GM23338 (cell line): Measurements from ENCODE around the gene PPP1CB. TPM values are rescaled to one million over a fixed set of nuclear protein-coding genes. Genes with fewer than 3 reads are reported as not detected.

Source experiments
- ATAC-seq: fragments of 200-7000 bp; cut with Tn5 transposase; 3 replicates; pipeline ENCODE4 v1.9.1; 2020
- DNase-seq: peaks from one replicate; pipeline ENCODE4 v3.0.0-alpha.2; 2015; ENCODE audit warnings: low spot score
- H2AFZ ChIP-seq: fragments of 200-600 bp; sonication (generic); 2 replicates; pipeline ENCODE4 v1.8.0; 2016; ENCODE audit warnings: antibody characterized with exemption, mild to moderate bottlenecking, moderate library complexity
- H3F3A ChIP-seq: fragments of 200-600 bp; sonication (generic); replicated peaks from 2 replicates; pipeline ENCODE4 v1.8.0; 2017; ENCODE audit warnings: antibody characterized with exemption, mixed run types, low read depth
- H3K27ac ChIP-seq: fragments of 200-600 bp; sonication (generic); 2 replicates; pipeline ENCODE4 v1.6.1; 2016; ENCODE audit warnings: low read depth
- H3K27me3 ChIP-seq: fragments of 200-600 bp; sonication (generic); 2 replicates; pipeline ENCODE4 v1.8.0; 2016; ENCODE audit warnings: mild to moderate bottlenecking, mixed run types, moderate library complexity; ENCODE audit not compliant: insufficient read depth
- H3K36me3 ChIP-seq: fragments of 200-600 bp; sonication (generic); 2 replicates; pipeline ENCODE4 v1.8.0; 2016; ENCODE audit warnings: mild to moderate bottlenecking; ENCODE audit not compliant: insufficient read depth
- H3K4me1 ChIP-seq: fragments of 200-600 bp; sonication (generic); 2 replicates; pipeline ENCODE4 v1.8.0; 2016; ENCODE audit warnings: mild to moderate bottlenecking, moderate library complexity; ENCODE audit not compliant: insufficient read depth
- H3K4me2 ChIP-seq: fragments of 200-600 bp; sonication (generic); 2 replicates; pipeline ENCODE4 v1.7.1; 2017; ENCODE audit warnings: mixed run types
- H3K4me3 ChIP-seq: fragments of 200-600 bp; sonication (generic); 2 replicates; pipeline ENCODE4 v1.6.1; 2016; ENCODE audit warnings: mixed run types
- H3K79me2 ChIP-seq: fragments of 200-600 bp; sonication (generic); replicated peaks from 2 replicates; pipeline ENCODE4 v1.8.0; 2017; ENCODE audit warnings: mild to moderate bottlenecking; ENCODE audit not compliant: insufficient read depth
- H3K9me2 ChIP-seq: fragments of 200-600 bp; sonication (generic); 2 replicates; pipeline ENCODE4 v1.8.0; 2017; ENCODE audit not compliant: insufficient read depth
- H4K20me1 ChIP-seq: fragments of 200-600 bp; sonication (generic); replicated peaks from 2 replicates; pipeline ENCODE4 v1.8.0; 2017; ENCODE audit warnings: mild to moderate bottlenecking; ENCODE audit not compliant: insufficient read depth
- H3K27ac Mint-ChIP-seq: 2 replicates; pipeline ENCODE4 v1.8.0; 2020; ENCODE audit warnings: inconsistent platforms, mild to moderate bottlenecking, moderate library complexity, mixed read lengths
- H3K27me3 Mint-ChIP-seq: 3 replicates; pipeline ENCODE4 v1.8.0; 2022; ENCODE audit warnings: low read depth, mild to moderate bottlenecking, moderate library complexity, mixed read lengths, inconsistent platforms; ENCODE audit not compliant: insufficient read depth, poor library complexity
- H3K36me3 Mint-ChIP-seq: 3 replicates; pipeline ENCODE4 v1.8.0; 2021; ENCODE audit warnings: low read depth, mild to moderate bottlenecking, inconsistent platforms, moderate library complexity, mixed read lengths
- H3K4me1 Mint-ChIP-seq: 3 replicates; pipeline ENCODE4 v1.8.0; 2020; ENCODE audit warnings: mild to moderate bottlenecking, inconsistent platforms, mixed read lengths
- H3K4me3 Mint-ChIP-seq: 3 replicates; pipeline ENCODE4 v1.8.0; 2021; ENCODE audit warnings: moderate library complexity, mild to moderate bottlenecking, inconsistent platforms, mixed read lengths
- H3K9me3 Mint-ChIP-seq: 3 replicates; pipeline ENCODE4 v1.8.0; 2020; ENCODE audit warnings: moderate library complexity, mild to moderate bottlenecking, inconsistent platforms, mixed read lengths
- CREB1 ChIP-seq: fragments of 250-450 bp; sonication (Bioruptor Pico); IDR thresholded peaks from 2 replicates; pipeline ENCODE4 v1.5.0; 2020; ENCODE audit warnings: low read depth, mild to moderate bottlenecking, moderate library complexity
- EZH2 ChIP-seq: fragments of 200-600 bp; sonication (generic); IDR thresholded peaks from one replicate; pipeline ENCODE4 v1.8.0; 2017; ENCODE audit warnings: antibody characterized with exemption, mild to moderate bottlenecking, low read depth; ENCODE audit not compliant: unreplicated experiment
- EZH2phosphoT487 ChIP-seq: fragments of 200-600 bp; sonication (generic); IDR thresholded peaks from one replicate; pipeline ENCODE4 v1.8.1; 2018; ENCODE audit warnings: antibody characterized with exemption; ENCODE audit not compliant: unreplicated experiment
- JUNB ChIP-seq: IDR thresholded peaks from one replicate; pipeline ENCODE4 v1.6.1; 2016; ENCODE audit warnings: antibody characterized with exemption; ENCODE audit not compliant: unreplicated experiment
- STAT1 ChIP-seq: IDR thresholded peaks from one replicate; pipeline ENCODE4 v1.6.1; 2016; ENCODE audit warnings: antibody characterized with exemption; ENCODE audit not compliant: unreplicated experiment
- ZNF462 ChIP-seq: fragments of 250-450 bp; sonication (Bioruptor Pico); IDR thresholded peaks from 2 replicates; pipeline ENCODE4 v1.5.0; 2020; ENCODE audit warnings: mild to moderate bottlenecking, moderate library complexity
- polyA plus RNA-seq: library from polyadenylated mRNA; unstranded; fragments of >200 nt; fragmentation: Nextera tagmentation; extraction: Ambion mirVana; gene quantifications from 2 replicates; pipeline ENCODE4 v1.2.1, GENCODE V29; 2016
- total RNA-seq: library from RNA; depleted of rRNA; stranded (reverse); fragments of >200 nt; shearing (Covaris generic); gene quantifications from 2 replicates; pipeline ENCODE4 v1.2.3, GENCODE V29; 2014
- TF ChIP-seq, protein P1 (sequence below), 2 experiments: fragments of 200-600 bp in 1 of 2; sonication (generic) in 1 of 2; conservative IDR thresholded peaks; 2 replicates each; pipeline versions ENCODE4 v1.5.1 to v1.6.1; 2016 to 2017; ENCODE audit warnings: antibody characterized with exemption in 2 of 2, low read depth in 2 of 2, mild to moderate bottlenecking in 2 of 2, moderate library complexity in 1 of 2
- TF ChIP-seq, protein P2 (sequence below): IDR thresholded peaks from 2 replicates; pipeline ENCODE4 v1.6.1; 2016; ENCODE audit warnings: antibody characterized with exemption

PPP1CB gene
- total and polyA plus RNA-seq, 2 experiments from 2014 or later = 103 to 118 TPM

DNA sequence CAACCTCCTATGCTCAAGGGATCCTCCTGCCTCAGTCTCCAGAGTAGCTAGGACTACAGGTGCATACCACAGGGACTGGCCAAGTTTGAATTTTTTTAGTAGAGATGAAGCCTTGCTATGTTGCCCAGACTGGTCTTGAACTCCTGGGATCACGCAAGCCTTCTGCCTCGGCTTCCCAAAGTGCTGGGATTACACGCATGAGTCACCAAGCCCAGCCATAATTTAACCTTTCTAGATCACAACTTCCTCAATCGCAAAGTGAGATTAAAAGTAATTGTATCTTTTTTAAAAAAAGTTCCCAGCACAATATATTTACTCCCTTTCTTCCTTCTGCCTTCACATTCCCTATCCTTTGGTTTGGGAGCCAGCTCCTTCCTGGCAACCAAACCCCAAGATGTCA, 5.8 kb upstream of the PPP1CB start (continued):
- TF ChIP-seq ZNF462 (CRISPR knock-in tag) (no peak), STAT1 (no peak)
- TF ChIP-seq, protein P1, sequence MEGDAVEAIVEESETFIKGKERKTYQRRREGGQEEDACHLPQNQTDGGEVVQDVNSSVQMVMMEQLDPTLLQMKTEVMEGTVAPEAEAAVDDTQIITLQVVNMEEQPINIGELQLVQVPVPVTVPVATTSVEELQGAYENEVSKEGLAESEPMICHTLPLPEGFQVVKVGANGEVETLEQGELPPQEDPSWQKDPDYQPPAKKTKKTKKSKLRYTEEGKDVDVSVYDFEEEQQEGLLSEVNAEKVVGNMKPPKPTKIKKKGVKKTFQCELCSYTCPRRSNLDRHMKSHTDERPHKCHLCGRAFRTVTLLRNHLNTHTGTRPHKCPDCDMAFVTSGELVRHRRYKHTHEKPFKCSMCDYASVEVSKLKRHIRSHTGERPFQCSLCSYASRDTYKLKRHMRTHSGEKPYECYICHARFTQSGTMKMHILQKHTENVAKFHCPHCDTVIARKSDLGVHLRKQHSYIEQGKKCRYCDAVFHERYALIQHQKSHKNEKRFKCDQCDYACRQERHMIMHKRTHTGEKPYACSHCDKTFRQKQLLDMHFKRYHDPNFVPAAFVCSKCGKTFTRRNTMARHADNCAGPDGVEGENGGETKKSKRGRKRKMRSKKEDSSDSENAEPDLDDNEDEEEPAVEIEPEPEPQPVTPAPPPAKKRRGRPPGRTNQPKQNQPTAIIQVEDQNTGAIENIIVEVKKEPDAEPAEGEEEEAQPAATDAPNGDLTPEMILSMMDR (conservative IDR thresholded peaks at IDR 0.05; ENCODE audit: low read depth in 2 of 2) = no peak

GRCh38 chr2:28746429-28747111, 5.1 kb upstream of the PPP1CB start:
- H3K27me3 Mint-ChIP-seq = peaks cover 8% of the 10 kb centered on the region
- DNase-seq (no peak), ATAC-seq (no peak)
- H3K9me3 Mint-ChIP-seq = no peaks in the 10 kb centered on the region
- peaks cover 9% of the 10 kb centered on the region; the same call in 2 of the 3 replicates for H3K4me1 Mint-ChIP-seq
- no peak overlapping the region for H3K4me3 ChIP-seq
- H3K79me2 ChIP-seq = no peaks in the 10 kb centered on the region
- no peak overlapping the region for H3K4me3 Mint-ChIP-seq
- 0 out of 2 replicates have a peak, but pooled peaks cover 5% of the 10 kb centered on the region for H3K27me3 ChIP-seq
- H2AFZ ChIP-seq = no peak overlapping the region
- no peaks in the 10 kb centered on the region for H3F3A ChIP-seq
- no peak overlapping the region for H3K4me2 ChIP-seq
- no peaks in the 10 kb centered on the region for H3K36me3 ChIP-seq
- H3K36me3 Mint-ChIP-seq = no peaks in the 10 kb centered on the region
- H3K27ac Mint-ChIP-seq = no peak overlapping the region
- no peaks in the 10 kb centered on the region for H4K20me1 ChIP-seq
- H3K4me1 ChIP-seq = peaks cover 6% of the 10 kb centered on the region
- H3K9me2 ChIP-seq = no peaks in the 10 kb centered on the region
- no peak overlapping the region for H3K27ac ChIP-seq
- no peak for TF ChIP-seq EZH2phosphoT487
- TF ChIP-seq, protein P1 (conservative IDR thresholded peaks at IDR 0.05; ENCODE audit: low read depth in 2 of 2) = no peak
- TF ChIP-seq JUNB = no peak
- TF ChIP-seq, protein P2, sequence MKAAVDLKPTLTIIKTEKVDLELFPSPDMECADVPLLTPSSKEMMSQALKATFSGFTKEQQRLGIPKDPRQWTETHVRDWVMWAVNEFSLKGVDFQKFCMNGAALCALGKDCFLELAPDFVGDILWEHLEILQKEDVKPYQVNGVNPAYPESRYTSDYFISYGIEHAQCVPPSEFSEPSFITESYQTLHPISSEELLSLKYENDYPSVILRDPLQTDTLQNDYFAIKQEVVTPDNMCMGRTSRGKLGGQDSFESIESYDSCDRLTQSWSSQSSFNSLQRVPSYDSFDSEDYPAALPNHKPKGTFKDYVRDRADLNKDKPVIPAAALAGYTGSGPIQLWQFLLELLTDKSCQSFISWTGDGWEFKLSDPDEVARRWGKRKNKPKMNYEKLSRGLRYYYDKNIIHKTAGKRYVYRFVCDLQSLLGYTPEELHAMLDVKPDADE = no peak
- TF ChIP-seq EZH2 = no peak
- TF ChIP-seq CREB1 (CRISPR knock-in tag) = no peak
- TF ChIP-seq STAT1 = no peak
